ENCODE results near the gene CLEC4C.
"Not testable (repeated sequence)": the region's sequence is repeated elsewhere in the genome, so short reads cannot be mapped to it uniquely, and the experiment has no call there.

CLEC4C gene
- total RNA-seq, result 0 reads per million in 2 donors

GRCh38 chr12:7747246-7747645 lies at the start of gene CLEC4C:
Gene CLEC4C, minus strand, starts transcription at chr12:7747375. Its CDS starts 27 bp downstream, at chr12:7747348.
- no peak for DNase-seq

DNA sequence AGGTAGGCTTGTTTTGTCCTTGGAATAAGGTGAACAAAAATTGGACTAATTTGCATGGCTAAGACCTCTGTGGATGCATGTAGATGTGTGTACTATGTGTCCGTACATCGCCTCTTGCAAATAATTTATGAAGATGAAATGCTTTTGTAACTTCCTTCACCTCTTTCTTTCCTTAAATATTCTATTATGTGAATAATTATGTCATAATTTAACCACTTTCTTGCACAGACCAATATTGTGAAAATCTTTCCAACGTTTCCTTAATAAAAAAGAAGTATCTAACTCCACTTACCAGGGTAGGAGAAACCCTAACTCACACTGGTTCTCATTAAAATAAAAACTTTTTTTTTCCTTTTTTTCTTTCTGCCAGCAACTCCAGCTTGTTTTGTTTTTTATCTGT lies 46.0 kb upstream of the CLEC4C start:
- no peak for DNase-seq

DNA sequence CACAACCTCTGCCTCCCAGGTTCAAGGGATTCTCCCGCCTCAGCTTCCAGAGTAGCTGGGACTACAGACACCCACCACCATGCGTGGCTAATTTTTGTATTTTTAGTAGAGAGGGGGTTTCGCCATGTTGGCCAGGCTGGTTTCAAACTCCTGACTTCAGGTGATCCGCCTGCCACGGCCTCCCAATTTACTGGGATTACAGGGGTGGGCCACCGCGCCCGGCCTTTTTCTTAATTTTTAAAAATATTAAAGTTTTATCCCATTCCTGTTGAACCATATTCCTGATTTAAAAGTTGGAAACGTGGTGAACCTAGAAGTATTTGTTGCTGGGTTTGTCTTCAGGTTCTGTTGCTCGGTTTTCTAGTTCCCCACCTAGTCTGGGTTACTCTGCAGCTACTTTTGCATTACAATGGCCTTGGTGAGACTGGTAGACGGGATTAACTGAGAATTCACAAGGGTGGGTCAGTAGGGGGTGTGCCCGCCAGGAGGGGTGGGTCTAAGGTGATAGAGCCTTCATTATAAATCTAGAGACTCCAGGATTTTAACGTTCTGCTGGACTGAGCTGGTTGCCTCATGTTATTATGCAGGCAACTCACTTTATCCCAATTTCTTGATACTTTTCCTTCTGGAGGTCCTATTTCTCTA lies 41.8 kb upstream of the CLEC4C start, which contains the start of gene NANOG:
Gene NANOG (plus strand): TSS at position 519 of the 645 bp plus-strand sequence. CDS start 213 bp downstream, outside the sequence.
- not testable (repeated sequence) for DNase-seq

DNA sequence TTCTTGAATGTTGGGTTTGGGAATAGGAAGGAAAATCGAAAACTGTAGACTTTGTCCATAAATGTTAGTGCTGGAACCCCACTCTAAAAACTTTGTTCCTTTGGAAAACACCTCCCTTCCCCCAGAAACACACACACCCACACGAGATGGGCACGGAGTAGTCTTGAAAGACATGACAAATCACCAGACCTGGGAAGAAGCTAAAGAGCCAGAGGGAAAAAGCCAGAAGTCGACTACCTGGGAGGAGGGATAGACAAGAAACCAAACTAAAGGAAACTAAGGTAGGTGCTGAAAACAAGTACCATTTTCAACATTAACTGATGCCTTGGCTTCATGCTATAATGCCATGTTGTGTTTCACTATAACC lies 41.1 kb upstream of the CLEC4C start:
- no peak for DNase-seq

GRCh38 chr12:7787574-7788293 lies 40.6 kb upstream of the CLEC4C start:
- no peak for DNase-seq

DNA sequence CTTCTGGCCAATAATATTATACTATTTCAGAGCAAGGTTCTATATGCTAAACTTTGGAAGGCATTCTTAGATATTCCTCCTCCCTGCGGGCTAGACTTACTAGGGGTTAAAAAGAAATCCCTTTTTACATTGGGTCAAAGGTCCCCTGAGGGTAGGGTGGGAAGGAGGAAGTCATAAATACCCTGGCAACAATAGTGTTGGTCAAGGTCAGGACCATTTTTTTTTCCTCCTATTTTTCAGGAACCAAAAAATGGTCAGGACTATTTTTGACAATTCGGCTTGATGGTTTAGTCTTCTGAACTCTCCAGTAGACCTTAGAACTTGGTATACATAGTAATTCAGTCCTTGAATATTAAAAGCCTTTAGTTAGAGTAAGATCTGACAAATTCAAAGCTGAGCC lies 37.5 kb upstream of the CLEC4C start:
- DNase-seq, result no peak

DNA sequence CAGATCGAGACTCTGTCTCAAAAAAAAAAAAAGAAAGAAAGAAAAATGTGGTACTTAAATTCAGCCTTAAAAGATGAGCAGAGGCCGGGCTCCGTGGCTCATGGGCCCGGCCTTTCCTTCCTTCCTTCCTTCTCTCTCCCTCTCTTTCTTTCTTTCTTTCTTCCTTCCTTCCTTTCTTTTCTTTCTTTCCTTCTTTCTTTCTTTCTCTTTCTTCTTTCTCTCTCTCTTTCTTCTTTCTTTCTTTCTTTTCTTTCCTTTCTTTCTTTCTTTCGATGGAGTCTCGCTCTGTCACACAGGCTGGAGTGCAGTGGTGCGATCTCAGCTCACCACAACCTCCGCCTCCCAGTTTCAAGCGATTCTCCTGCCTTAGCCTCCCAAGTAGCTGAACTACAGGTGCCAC lies 36.3 kb upstream of the CLEC4C start:
- DNase-seq, result not testable (repeated sequence)

DNA sequence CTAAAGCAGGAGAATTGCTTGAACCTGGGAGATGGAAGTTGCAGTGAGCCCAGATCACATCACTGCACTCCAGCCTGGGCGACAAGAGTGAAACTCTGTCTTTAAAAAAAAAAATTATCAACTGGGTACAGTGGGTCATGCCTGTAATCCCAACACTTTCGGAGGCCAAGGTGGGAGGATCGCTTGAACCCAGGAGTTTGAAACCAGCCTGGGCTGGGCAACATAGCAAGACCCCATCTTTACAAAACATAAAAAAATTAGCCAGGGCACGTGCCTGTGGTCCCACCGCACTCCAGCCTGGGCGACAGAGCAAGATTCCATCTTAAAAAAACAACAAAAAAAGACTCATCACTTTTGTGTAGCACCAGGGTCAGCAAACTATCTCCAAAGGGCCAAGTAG lies 34.9 kb upstream of the CLEC4C start:
- DNase-seq, result no peak

DNA sequence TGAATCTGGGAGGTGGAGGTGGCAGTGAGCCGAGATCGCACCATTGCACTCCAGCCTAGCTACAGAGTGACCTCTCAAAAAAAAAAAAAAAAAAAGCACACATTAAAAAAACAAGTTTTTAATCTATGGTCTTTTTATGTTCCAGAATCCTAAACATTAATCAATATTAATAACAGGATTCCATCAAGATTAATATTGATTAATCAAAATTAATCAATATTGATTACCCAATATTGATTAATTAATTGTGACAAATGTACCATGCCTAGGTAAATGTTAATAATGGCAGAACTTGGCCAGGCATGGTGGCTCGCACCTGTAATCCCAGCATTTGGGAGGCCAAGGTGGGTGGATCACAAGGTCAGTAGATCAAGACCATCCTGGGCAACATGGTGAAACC lies 34.1 kb upstream of the CLEC4C start:
- no peak for DNase-seq

GRCh38 chr12:7769999-7770398 lies 22.8 kb upstream of the CLEC4C start:
- DNase-seq, result no peak

GRCh38 chr12:7758766-7759140 lies 11.6 kb upstream of the CLEC4C start:
- DNase-seq, result no peak

GRCh38 chr12:7756993-7757392 lies 9.8 kb upstream of the CLEC4C start:
- no peak for DNase-seq

DNA sequence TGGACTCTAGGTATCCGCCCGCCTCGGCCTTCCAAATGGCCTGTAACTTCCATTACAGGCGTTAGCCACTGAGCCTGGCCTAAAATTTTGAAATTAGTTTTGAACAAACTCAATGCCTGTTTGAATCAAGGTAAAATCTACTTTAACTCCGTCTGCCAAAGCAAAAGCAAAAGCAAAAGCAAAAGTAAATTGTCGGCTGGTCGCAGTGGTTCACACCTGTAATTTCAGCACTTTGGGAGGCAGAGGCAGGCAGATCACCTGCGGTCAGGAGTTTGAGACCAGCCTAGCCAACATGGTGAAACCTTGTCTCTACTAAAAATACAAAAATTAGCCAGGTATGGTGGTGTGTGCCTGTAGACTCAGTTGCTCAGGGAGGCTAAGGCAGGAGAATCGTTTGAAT lies 8.5 kb upstream of the CLEC4C start:
- DNase-seq, result peak in 2 of 5 experiments; percentile 25 to 44

DNA sequence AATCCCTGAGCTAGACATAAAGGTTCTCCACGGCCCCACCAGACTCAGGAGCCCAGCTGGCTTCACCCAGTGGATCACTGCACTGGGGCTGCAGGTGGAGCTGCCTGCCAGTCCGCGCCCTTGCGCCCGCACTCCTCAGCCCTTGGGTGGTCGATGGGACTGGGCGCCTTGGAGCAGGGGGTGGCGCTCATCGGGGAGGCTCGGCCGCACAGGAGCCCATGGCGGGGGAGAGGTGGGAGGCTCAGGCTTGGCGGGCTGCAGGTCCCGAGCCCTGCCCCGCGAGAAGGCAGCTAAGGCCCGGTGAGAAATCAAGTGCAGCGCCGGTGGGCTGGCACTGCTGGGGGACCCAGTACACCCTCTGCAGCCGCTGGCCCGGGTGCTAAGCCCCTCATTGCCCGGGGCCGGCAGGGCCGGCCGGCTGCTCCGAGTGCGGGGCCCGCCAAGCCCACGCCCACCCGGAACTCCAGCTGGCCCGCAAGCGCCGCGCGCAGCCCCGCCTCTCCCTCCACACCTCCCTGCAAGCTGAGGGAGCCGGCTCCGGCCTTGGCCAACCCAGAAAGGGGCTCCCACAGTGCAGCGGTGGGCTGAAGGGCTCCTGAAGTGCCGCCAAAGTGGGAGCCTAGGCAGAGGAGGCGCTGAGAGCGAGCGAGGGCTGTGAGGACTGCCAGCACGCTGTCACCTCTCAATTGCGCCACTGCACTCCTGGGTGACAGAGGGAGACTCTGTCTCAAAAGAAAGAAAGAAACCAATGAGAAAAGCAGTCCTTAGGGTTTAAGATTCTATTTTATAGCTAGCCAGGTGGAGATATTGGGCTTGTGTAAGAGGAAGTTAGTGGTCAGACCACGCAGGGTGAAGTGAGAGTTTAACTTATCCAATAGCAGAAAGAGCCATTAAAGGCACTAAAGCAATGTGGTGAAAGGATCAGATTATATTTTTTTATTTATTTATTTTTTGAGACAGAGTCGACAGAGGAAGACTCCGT lies 5.1 kb upstream of the CLEC4C start:
- peak in 1 of 5 experiments; percentile 6 for DNase-seq

- peak in 1 of 5 experiments; percentile 14 for DNase-seq
Observed at GRCh38 chr12:7751394-7751793, 4.2 kb upstream of the CLEC4C start.

DNA sequence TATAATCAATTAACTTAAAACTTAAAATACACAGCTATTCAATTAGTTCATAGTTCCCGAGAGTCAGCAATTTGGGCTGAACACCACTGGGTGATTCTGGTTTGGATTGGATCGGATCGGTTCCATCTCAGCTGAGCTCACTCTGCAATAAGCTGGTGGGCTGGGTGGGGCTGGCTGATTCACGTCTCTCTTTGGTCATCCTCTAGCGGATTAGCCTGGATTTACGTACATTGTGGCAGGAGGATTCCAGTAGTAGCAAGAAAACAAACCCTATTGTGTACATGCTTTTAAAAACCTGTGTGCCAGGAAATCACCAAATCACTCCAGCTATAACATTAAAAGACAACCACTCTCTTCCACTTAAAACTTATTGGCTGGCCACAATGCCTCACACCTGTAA lies 3.2 kb upstream of the CLEC4C start:
- no peak for DNase-seq

GRCh38 chr12:7749442-7749841 lies 2.3 kb upstream of the CLEC4C start:
- no peak for DNase-seq

DNA sequence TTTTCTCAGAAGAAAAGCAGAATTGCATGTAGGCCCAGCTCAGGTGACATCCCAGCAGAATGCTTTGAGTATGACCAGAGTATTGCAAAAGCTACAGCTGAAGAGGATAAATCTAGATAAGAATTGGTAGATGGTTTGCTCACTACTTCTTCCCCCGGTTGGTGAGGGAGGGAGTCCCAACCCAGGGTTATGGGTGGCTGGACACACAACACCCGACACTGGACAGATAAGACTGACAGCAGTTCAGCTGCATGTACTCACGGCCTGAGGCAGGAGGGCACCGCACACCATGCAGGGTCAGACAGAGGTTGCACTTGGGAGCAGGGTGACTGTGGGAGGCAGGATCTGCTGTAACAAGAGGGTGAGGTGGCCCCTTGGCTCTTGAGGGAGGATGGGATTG lies 1.7 kb upstream of the CLEC4C start:
- no peak for DNase-seq

- no peak for DNase-seq
Observed at GRCh38 chr12:7732993-7733392, 14.2 kb downstream of the CLEC4C start.

- no peak for DNase-seq
Observed at GRCh38 chr12:7731486-7731885, 15.7 kb downstream of the CLEC4C start.

DNA sequence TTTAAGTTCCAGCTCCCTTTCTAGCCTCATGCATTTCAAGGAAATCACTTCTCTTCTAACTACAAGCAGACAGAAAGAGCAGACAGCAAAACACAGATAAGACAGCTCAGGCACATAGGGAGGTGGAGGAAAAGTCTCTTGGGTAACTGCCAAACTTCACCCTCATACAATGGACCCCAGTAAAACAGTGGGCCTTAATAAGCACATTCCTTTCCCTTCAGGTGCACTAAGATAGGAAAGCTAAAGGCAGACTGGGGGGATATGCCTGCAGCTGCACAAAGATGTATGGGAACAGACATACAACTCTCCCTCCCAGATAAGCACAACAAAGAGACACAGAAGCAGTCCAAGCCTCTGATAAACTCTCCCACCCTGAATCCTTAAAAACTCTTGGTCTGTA lies 16.2 kb downstream of the CLEC4C start:
- DNase-seq, result not testable (repeated sequence)

- DNase-seq, result no peak
Observed at GRCh38 chr12:7729746-7730145, 17.4 kb downstream of the CLEC4C start.

DNA sequence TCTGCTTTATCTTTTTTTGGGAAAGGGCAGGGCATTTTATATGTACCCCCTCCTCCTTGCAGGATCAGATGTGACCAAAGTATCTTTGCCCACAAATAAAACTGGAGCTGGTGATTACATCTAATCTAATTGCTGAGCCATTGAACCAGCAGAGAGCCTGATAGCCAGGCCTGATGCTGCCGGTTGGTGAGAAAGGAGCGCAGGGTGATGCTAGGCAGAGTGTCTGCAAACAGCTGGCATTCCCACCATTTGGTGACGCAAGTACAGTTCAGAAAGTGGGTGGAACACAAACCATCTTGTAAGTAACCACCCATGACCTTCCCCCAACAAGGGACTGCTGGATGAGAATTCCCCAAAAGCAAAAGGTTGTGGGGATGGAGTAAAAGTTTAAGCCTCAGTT lies 23.2 kb downstream of the CLEC4C start:
- DNase-seq, result no peak

All from T-helper 2 cell (primary cell).